ENCODE results near the gene TMEM198.

DNA sequence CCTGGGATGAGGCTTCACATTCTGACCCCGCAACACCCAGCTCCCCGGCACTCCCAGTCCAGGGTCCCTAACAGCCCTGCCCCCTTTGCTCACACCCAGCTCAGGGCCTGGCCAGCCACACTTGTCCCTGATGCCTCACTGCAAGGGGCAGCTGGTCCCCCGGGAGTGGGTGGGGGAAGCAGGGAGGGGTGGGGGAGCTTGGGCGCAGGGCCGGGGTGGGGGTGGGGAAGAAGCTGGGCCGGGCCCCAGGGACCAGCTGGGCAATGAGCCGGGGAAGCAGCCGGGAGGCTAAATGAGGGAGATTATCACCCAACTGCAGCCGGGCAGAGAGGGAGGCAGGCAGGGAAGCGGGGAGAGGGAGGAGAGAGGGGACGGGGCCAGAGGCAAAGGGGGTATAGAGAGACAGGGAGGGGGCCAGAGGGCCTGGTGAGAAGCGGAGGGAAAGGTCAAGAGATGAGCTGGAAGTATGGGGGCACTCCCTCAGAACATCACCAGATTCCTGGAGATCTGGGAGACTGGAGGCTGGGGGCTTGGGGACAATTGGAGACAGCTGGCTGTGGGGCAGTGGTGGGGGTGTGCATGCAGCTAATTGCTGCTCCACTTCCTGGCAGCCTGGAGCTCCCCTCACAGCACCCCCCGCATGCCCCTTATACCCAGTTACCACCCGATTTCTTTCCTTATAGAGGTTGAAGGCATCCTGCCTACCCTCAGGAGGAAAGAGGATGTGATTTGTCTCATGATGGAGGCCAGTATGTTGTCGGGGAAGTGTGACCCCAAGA is 32.1 kb upstream of the TMEM198 start:
- TF ChIP-seq POLR2AphosphoS5 (IDR thresholded peaks at IDR 0.05; ENCODE audit: low read depth, low read length), result no peak
- TF ChIP-seq, protein P1, sequence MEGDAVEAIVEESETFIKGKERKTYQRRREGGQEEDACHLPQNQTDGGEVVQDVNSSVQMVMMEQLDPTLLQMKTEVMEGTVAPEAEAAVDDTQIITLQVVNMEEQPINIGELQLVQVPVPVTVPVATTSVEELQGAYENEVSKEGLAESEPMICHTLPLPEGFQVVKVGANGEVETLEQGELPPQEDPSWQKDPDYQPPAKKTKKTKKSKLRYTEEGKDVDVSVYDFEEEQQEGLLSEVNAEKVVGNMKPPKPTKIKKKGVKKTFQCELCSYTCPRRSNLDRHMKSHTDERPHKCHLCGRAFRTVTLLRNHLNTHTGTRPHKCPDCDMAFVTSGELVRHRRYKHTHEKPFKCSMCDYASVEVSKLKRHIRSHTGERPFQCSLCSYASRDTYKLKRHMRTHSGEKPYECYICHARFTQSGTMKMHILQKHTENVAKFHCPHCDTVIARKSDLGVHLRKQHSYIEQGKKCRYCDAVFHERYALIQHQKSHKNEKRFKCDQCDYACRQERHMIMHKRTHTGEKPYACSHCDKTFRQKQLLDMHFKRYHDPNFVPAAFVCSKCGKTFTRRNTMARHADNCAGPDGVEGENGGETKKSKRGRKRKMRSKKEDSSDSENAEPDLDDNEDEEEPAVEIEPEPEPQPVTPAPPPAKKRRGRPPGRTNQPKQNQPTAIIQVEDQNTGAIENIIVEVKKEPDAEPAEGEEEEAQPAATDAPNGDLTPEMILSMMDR (IDR thresholded peaks at IDR 0.05), result no peak
